GM19372 (cell line): ENCODE data around the gene PI4KA.
"Not testable (repeated sequence)": the region's sequence is repeated elsewhere in the genome, so short reads cannot be mapped to it uniquely, and the experiment has no call there.

ENCODE experiments used
- ATAC-seq: cut with Tn5 transposase; IDR thresholded peaks from one replicate; pipeline ENCODE4 v1.9.1; 2021; ENCODE audit warnings: mild to moderate bottlenecking, low read depth, moderate library complexity; ENCODE audit not compliant: unreplicated experiment

PI4KA gene

DNA sequence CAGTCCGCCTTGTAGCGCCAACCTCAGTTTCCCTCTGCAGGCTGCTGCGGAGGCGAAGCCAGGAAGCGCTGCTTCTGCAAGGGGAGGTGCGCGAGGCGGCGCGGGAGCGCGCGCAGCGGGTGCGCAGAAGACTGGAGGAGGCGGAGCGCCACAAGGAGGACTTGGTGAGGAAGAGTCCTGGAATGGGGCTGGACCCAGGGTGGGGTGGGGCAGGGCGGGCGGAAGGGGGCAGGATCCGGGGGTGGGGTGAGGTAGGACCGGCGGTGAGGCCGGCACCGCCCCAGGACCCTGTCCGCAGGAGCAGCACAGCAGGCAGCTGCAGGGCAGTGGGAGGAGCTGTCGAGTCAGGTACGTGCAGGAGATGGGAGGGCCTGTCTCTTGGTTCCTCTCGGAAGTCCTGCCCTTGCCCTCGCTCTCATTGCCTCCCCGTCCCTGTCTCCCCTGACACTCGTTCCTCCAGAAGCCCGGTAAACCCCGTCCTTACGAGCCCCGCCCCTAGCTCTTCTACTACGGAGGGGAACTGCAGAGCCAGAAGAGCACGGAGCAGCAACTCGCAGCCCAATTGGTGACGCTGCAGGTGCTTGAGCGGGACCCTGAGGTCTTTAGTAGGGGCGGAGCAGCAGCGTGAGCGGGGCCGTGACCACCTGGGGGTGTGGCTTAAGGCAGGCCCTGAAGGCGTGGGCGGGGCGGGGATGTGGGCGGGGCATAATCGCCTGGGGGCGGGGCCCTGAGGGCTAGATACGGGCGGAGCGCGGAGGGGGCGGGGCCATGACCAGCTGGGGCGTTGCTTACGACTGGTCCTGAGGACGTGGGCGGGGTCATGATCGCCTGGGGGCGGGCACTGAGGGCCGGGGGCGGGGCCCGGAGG is 155.8 kb downstream of the PI4KA start:
- peak; percentile 63 for ATAC-seq

DNA sequence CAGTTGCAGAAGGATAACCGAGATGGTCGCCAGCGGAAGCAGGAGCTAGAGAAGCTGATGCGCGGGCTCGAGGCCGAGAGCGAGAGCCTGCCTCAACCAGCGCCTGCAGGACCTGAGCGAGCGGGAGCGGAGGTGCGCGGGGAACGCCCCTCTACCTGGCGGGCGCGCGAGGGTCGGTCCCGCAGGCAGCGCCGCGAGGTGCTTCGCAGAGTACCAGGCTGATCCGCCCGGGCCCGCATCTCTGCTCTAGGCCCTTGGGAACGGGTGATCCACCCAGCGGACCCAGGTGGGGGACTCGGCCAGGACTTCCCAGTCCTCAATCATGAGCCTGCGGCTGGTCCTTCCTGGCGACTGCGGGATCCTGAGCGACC is 156.5 kb downstream of the PI4KA start:
- peak; percentile 12 for ATAC-seq

DNA sequence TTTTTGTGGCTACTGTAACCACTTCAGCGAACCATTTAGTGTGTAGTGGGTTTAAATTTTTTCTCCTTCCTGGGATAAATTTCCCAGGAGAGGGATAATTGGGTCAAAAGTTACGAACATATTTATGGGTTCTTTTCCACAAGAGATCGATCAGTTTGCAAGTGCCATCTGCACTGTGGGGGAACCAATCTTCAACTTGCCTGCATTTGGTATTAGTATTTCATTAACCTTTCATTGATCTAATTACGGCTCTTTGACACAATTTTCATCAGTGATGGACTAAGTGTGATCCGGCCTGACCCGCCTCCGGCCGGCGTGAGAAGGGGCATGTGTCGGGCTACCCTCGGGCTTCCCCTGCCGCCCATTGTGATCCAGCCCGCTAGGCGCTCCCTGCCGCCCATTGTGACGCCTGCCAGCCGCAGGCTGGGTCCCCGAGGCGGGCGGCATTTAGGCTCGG is 156.9 kb downstream of the PI4KA start:
- ATAC-seq, result not testable (repeated sequence)

DNA sequence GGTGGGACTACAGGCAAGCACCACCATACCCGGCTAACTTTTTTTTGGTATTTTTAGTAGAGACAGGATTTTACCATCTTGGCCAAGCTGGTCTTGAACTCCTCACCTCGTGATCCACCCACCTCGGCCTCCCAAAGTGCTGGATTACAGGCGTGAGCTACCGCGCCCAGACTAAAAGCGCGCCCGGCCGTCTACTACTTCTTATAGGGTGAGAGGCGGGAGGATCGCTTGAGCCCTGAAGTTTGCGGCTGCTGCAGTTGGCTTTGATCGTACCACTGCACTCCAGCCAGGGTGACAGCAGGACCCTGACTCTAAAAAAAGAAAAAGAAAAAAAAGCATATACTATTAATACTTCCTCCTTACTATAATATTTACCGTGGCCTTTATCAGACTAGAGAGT is 158.3 kb downstream of the PI4KA start:
- not testable (repeated sequence) for ATAC-seq

DNA sequence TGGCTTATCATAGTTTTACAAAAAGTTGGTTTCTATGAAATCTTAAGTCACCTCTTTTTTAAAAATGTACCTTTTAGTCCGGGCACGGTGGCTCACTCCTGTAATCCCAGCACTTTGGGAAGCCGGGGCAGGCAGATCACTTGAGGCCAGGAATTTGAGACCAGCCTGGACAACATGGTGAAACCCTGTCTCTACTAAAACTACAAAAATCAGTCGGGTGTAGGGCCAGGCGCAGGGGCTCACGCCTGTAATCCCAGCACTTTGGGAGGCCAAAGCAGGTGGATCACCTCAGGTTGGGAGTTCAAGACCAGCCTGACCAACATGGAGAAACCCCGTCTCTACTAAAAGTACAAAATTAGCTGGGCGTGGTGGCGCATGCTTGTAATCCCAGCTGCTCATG is 158.8 kb downstream of the PI4KA start:
- not testable (repeated sequence) for ATAC-seq

DNA sequence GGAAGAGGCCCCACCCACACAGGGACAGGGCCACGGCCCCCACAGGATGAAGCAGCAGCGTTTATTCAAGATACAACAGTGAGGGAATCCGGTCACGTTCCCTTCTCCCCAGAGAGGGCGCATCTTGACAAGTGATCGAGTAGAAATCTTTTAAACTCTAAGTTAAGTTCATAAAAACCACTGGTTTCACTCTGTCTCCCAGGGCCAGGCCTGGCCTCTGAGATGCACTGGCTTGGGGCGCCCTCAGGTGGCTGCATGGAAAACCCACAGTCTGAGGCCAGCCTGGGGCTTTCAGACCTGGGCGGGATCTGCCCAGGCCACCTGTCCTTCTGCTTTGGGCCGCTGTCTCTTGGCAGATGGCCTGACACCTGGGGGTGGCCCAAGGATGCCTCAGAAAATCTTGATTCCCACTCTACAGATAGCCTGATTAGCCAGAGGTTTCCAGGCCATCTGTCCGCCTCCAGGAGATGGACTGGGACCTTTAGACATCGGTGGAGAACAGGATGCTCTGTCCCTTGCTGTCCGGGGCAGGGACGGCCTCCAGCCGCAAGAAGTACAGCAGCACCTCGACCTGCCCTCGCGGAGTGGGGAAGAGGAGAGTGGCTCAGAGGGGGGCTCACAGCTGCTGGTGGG is 161.0 kb downstream of the PI4KA start:
- ATAC-seq, result not testable (repeated sequence)

DNA sequence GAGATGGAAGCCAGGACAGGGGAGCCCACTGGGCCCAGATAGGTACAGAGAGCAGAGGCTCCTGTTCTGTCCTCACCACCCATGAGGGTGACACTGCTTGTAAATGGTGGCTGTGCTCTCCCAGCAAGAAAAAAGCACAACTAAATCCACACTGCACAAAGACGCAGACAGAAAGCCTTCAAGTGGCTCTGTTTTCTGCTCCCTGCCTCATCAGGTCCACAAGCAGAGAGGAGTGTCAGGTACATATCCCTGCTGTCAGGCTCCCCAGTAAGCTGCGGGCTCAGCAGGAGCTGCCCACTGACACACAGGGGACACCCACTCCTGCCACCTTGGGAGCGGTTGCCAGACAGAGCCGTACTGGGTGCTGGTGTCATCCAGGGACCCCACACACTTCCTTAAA is 162.6 kb downstream of the PI4KA start:
- not testable (repeated sequence) for ATAC-seq

DNA sequence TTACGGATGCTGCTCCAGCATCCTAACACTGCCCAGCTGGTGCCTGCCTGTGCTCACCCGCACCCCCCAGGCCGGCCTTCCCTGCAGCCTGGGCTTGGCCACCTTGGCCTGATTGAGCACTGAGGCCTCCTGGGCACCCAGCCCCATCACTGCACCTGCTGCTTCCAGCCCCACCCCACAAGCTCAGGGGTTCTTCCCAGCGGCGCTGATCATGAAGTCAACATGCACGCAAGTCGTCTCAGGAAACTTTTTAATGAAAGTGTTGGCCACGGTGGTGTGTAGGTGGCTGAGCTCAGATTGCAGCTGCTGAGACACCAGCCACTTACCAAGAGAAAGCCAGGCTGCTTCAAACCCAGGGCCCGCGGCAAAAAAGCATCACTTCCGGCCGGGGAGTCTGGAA is 163.4 kb downstream of the PI4KA start:
- not testable (repeated sequence) for ATAC-seq

DNA sequence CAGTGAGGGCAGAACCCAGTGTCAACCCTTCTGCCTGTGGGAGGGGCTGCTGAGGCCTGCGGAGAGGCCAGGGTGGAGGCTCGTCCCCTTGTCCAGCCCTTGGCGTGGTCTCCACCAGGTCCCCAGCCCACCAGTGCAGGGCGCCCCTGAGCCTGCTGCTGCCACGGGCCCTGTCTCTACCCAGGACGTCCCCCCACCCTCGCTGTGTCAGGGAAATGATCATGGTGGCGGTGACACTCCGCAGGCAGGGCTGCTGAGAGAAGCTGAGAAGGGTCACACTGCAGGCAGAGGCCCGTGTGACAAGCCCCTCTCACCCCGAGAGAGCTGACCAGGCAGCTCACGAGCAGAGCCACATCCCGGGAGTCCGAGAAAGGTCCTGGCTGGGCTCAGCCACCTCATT is 164.4 kb downstream of the PI4KA start:
- not testable (repeated sequence) for ATAC-seq

DNA sequence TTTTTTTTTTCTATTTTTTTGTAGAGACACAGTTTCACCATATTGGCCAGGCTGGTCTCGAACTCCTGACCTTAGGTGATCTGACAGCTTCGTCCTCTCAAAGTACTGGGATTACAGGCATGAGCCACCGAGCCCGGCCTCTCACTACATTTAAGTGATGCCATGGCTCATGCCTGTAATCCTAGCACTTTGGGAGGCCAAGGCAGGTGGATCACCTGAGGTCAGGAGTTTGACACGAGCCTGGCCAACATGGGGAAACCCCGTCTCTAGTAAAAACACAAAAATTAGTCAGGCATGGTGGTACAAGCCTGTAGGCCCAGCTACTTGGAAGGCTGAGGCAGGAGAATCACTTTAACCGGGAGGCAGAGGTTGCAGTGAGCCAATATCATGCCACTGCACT is 165.7 kb downstream of the PI4KA start:
- not testable (repeated sequence) for ATAC-seq

DNA sequence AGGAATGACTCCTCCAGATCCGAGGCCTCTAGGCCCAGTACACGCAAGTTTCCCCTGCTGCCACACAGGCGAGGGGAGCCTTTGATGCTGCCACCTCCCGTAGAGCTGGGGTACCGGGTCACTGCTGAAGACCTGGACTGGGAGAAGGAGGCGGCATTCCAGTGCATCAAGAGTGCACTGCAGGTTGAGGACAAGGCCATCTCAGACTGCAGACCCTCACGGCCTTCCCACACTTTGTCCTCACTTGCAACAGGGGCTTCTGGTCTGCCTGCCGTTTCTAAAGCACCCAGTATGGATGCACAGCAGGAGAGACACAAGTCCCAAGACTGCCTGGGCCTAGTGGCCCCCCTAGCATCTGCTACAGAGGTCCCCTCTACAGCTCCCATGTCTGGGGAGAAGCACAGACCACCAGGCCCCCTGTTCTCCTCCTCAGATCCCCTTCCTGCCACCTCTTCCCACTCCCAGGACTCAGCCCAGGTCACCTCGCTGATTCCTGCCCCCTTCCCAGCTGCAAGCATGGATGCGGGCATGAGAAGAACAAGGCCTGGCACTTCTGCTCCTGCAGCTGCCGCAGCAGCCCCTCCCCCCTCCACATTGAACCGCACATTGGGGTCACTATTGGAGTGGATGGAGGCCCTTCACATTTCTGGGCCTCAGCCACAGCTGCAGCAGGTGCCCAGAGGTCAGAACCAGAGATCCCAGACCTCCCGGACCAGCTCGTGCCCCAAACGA is 167.9 kb downstream of the PI4KA start:
- ATAC-seq, result not testable (repeated sequence)

DNA sequence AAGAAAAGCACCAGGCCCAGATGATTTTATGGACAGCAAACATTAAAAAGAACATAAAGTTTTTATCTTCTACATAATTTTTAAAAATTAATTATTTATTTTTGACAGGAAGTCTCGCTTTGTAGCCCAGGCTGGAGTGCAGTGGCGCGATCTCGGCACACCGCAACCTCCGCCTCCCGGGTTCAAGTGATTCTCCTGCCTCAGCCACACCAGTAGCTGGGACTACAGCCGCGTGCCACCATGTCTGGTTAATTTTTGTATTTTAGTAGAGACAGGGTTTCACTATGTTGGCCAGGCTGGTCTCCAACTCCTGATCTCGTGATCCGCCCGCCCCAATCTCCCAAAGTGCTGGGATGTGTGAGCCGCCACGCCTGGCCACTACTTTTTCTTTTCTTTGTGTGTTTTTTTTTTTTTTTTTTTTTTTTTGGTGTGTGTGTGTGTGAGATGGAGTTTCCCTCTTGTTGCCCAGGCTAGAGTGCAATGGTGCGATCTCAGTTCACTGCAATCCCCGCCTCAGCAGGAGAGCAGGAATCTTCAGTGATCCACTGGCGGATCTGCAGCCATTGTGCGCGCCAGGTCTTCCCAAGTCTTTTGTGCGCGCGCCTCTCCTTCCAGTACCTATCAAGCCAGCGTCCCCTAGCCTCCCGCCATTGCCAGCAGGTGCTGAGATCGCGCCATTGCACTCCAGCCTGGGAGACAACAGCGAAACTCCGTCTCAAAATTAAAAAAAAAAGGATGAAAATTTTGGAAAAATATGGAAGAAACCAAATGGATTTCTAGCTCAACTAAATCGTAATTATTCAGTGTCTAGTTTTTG is 171.0 kb downstream of the PI4KA start:
- not testable (repeated sequence) for ATAC-seq

DNA sequence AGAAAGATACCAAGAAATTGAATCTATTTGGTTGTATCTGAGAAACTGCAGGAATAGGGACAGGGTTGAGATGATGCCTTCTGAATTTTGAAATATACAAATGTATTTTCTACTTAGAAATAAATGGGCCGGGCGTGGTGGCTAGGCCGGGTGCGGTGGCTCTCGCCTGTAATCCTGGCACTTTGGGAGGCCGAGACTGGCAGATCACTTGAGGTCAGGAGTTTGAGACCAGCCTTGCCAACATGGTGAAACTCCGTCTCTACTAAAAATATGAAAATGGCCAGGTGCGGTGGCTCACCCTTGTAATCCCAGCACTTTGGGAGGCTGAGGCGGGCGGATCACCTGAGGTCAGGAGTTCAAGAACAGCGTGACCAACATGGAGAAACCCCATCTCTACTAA is 172.8 kb downstream of the PI4KA start:
- not testable (repeated sequence) for ATAC-seq

DNA sequence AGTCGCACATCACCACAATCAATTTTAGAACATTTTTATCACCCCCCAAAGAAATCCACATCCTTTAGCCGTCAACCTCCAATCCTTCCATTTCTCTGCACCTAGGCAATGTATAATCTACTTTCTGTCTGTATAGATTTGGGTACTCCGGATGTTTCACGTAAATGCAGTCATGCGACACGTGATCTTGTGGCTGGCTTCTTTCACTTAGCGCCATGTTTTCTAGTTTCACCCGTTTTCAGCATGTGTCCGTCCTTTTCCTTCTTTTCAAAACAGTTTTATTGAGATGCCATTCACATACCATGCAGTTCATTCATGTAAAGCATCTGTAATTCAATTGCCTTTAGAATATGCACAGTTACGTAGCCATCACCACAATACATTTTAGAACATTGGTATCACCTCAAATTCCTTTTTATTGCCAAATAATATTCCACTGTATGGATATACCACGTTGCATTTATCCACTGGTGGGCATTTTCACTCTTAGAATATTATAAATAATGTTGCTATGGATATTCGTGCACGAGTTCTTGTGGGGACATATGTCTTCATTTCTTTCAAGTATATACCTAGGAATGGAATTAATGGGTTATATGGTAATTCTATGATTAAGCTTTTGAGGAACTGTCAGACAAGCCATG is 179.7 kb downstream of the PI4KA start:
- not testable (repeated sequence) for ATAC-seq

DNA sequence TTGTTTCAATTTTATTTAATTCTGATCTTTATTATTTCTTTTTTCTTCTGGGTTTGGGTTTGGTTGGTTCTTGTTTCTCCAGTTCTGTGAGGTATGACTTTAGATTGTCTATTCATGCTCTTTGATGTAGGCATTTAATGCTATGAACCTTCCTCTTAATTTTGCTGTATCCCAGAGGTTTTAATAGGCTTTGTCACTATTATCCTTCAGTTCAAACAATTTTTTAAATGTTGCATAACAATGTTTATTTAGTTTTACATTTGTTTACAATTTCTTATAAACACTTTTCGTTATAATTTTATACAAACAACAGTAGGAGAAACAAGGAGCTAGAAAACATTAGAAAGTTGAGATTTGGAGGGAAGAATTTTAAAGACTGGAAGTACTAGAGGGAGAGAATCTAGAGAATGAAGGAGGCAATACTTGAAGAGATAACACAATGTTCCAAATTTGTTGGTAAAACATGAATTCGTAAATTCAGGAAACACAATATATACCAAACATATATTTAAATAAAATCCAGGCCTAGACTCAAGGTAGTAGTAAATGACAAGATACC is 180.8 kb downstream of the PI4KA start:
- no peak for ATAC-seq

DNA sequence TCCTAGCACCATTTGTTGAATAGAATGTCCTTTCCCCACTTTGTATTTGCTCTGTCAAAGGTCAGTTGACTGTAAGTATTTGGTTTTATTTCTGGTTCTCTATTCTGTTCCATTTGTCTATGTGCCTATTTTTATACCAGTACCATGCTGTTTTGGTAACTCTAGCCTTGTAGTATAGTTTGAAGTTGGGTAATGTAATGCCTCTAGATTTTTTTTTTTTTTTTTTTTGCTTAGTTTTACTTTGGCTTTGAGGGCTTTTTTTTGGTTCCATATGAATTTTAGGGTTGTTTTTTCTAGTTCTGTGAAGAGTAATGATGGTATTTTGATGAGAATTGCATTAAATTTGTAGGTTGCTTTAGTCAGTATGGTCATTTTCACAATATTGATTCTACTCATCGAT is 183.0 kb downstream of the PI4KA start:
- not testable (repeated sequence) for ATAC-seq

DNA sequence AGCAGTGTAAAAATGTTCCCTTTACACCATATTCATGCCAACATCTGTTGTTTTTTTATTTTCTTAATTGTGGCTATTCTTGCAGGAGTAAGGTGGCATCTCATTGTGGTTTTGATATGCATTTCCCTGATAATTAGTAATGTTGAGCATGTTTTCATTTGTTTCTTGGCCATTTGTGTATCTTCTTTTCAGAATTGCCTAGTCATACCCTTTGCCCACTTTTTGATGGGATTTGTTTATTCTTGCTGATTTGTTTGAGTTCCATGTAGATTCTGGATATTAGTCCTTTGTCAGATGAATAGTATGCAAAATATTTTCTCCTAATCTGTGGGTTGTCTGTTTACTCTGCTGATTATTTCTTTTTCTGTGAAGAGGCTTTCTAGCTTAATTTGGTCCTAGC is 183.6 kb downstream of the PI4KA start:
- no peak for ATAC-seq

DNA sequence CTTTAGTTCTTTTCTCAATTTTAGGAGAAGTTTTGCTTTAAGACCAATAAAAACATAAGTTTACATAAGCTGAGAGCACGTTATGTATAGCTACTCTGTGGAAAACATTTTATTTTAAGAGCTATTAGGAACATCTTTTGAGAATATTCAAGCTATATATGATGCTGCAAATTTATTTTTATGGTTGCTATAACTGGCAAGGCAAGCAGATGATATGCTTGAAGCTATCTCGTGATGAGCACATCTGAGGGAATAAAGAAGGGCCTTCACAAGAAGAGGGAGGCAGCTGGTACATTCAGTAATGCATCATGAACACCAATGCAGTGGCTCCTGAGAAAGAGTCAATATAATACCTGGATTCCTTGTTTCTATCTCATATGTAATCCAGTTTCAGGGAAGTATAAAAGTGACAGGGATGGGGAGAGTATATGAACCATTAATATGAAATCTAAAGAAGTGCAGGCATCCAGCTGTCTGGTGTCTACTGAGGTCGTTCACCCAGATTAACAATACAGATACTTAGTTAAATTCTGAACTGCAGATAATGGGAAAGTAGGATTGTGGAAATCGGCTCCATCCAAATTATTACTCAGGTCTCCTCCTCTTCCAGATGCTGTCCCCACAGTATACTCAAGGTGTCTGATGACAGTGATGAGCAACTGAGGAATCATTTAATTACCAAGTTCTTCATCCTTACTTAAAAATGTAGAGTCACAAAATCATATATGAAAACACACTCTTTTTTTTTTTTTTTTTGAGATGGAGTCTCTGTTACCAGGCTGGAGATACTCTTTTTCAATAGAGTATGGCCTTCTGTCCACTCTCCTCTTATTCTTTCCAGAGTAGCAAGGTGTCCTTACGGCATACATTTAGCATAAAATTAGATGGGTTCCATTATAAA is 185.1 kb downstream of the PI4KA start:
- ATAC-seq, result no peak

DNA sequence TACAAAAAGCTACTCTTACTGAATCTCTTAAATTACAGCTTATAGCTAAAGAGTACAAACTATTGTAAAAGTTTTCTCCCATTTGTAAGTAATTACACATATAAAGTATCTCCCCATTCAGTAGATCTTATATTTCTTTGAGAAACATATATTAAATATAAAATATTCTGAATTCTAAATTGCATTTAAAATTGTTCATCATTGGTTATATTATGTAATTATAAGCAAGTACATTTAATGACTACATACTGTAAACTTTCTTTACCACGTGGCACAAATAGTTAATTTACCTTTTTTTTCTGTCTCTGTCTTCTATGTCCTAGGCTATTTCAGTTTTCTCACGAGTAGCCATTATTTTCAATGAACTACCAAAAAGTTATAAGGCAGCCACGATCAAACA is 185.9 kb downstream of the PI4KA start:
- no peak for ATAC-seq
